IPS DF 6.9 (cell line): Measurements from ENCODE around the gene MRPL1.
"Not testable (repeated sequence)": the region's sequence is repeated elsewhere in the genome, so short reads cannot be mapped to it uniquely, and the experiment has no call there.

ENCODE experiments used
- DNase-seq: peaks from one replicate; pipeline ENCODE4 v3.0.0-alpha.2; 2013; ENCODE audit warnings: low read depth, low spot score
- H3K27ac ChIP-seq: one replicate; pipeline ENCODE4 v1.5.1; 2013; ENCODE audit warnings: low read length, control low read depth
- H3K27me3 ChIP-seq: 2 replicates; pipeline ENCODE4 v1.6.1; 2013; ENCODE audit warnings: mild to moderate bottlenecking, low read length; ENCODE audit not compliant: control insufficient read depth, insufficient read depth
- H3K36me3 ChIP-seq: 2 replicates; pipeline ENCODE4 v1.6.1; 2013; ENCODE audit warnings: low read length; ENCODE audit not compliant: control insufficient read depth, insufficient read depth
- H3K4me1 ChIP-seq: 2 replicates; pipeline ENCODE4 v1.6.1; 2013; ENCODE audit warnings: low read length; ENCODE audit not compliant: control insufficient read depth, insufficient read depth
- H3K4me3 ChIP-seq: 2 replicates; pipeline ENCODE4 v1.5.1; 2013; ENCODE audit warnings: mild to moderate bottlenecking, low read length
- H3K9me3 ChIP-seq: 2 replicates; pipeline ENCODE4 v1.6.1; 2013; ENCODE audit warnings: low read length, inconsistent platforms; ENCODE audit not compliant: control insufficient read depth, insufficient read depth
- WGBS: extraction: QIAGEN DNeasy Blood & Tissue Kit; methylation state at CpG from one replicate; pipeline ENCODE4 v1.1.7; 2013; ENCODE audit warnings: mixed read lengths, missing lambda C conversion rate; ENCODE audit not compliant: insufficient read length, insufficient coverage; 5-methylcytosine and 5-hydroxymethylcytosine counted together

MRPL1 gene

DNA sequence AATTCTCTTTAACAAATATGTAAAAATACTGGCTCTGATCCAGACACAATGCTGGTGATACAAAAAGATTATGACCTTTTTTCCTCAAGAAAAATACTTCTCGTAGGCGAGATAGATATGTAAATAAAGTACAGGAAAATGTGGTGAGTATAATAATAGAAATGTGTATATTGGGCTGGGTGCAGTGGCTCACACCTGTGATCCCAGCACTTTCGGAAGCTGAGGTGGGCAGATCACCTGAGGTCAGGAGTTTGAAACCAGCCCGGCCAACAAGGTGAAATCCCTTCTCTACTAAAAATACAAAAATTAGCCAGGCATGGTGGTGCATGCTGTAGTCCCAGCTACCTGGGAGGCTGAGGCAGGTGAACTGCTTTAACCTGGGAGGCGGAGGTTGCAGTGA lies 55.0 kb downstream of the MRPL1 start:
- WGBS: 100% methylated on average over 2 of the region's 5 CpGs
- no peak for DNase-seq
- Histone ChIP-seq H3K4me3 (no peak overlapping the region), H3K9me3 (no peaks in the 10 kb centered on the region), H3K27ac (no peak overlapping the region), H3K27me3 (no peaks in the 10 kb centered on the region), H3K36me3 (no peaks in the 10 kb centered on the region), H3K4me1 (no peaks in the 10 kb centered on the region)

DNA sequence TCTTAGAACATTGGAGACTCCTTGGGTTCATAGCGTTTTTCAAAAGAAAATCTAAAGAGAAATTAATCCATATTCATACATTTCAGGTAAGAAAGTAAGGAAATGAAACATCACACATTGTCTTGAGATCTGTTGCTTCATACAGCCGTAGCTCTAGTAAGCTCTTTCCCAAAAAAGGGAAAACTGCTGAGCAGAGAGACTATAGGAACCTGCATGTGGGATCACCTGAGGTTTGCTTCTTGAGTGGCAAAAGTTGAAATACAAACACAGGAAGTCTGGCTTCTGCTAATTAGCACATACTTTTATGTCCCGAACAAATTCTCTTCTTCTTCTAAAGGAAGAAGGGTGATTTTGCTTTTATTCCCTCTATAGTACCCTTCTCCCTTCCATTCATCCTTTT lies 57.7 kb downstream of the MRPL1 start:
- Histone ChIP-seq H3K36me3 (no peaks in the 10 kb centered on the region), H3K4me1 (no peaks in the 10 kb centered on the region), H3K27ac (no peak overlapping the region), H3K27me3 (no peaks in the 10 kb centered on the region), H3K4me3 (no peak overlapping the region), H3K9me3 (no peaks in the 10 kb centered on the region)
- no peak for DNase-seq
- WGBS: no CpG with 5 or more reads among the region's 3 CpGs

DNA sequence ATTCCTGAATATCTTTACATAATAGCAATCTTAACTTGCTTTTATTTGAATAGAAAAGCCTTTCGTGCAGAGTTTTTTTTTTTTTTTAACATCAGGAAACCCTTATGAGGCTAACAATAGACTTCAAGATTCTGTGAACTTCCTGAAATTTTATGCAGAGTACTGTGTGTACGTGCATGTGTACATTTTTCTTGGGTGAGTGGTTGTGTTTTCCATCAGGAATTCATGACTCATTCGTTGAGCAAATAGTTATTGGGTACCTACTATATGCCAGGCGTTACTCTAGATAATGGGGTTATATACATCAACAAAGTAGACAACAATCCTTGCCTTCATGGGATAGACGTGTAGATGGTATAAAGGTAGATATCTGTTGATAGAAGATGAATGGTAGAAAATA lies 59.1 kb downstream of the MRPL1 start:
- Histone ChIP-seq H3K27me3 (no peaks in the 10 kb centered on the region), H3K4me1 (no peaks in the 10 kb centered on the region), H3K27ac (no peak overlapping the region), H3K9me3 (no peaks in the 10 kb centered on the region), H3K36me3 (no peaks in the 10 kb centered on the region), H3K4me3 (no peak overlapping the region)
- WGBS: 100% methylated on average over 1 of the region's 5 CpGs
- DNase-seq: no peak

DNA sequence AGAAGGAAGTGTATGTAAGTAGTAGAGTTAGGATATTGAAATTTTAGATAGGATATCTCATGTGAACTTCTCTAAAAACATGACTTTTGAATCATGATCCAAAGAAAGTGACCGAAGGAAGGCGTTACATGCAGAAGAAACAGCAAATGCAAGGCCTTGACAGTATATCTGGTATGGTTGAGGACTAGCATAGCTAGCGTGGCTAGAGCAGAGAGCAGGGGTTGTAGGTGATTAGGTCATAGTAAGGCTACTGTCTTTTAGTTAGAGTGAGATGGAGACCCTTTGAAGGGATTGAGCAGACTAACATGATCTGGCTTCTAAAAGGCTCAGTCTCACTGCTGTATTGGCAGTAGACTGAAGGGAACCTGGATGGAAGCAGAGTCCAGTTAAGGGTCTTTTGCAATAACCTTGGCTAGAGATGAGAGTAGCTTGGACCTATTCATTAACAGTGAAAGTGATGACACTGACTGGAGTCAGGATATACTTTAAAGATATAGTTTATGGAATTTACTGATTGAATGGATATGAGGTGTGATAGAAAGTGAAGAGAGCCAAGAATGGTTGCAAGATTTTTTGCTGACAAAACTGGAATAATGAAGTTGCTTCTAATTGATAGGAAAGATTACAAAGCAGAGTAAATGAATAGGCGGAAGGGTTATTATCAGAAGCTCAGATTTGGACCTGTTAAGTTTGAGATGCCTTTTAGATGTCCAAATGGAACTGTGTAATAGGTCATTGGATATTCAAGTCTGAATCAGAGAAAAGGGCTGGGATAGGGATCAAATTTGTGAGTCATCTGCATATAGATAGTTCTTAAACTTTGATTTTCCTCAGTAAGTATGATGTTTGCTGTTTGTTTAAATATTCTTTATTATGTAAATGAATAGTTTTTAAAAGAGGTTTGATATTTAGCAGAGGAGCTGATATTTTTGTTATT lies 59.8 kb downstream of the MRPL1 start:
- Histone ChIP-seq H3K9me3 (no peaks in the 10 kb centered on the region), H3K4me3 (no peak overlapping the region), H3K27me3 (no peaks in the 10 kb centered on the region), H3K27ac (no peak overlapping the region), H3K4me1 (no peaks in the 10 kb centered on the region), H3K36me3 (no peaks in the 10 kb centered on the region)
- DNase-seq: no peak
- WGBS: no CpG with 5 or more reads among the region's 4 CpGs

DNA sequence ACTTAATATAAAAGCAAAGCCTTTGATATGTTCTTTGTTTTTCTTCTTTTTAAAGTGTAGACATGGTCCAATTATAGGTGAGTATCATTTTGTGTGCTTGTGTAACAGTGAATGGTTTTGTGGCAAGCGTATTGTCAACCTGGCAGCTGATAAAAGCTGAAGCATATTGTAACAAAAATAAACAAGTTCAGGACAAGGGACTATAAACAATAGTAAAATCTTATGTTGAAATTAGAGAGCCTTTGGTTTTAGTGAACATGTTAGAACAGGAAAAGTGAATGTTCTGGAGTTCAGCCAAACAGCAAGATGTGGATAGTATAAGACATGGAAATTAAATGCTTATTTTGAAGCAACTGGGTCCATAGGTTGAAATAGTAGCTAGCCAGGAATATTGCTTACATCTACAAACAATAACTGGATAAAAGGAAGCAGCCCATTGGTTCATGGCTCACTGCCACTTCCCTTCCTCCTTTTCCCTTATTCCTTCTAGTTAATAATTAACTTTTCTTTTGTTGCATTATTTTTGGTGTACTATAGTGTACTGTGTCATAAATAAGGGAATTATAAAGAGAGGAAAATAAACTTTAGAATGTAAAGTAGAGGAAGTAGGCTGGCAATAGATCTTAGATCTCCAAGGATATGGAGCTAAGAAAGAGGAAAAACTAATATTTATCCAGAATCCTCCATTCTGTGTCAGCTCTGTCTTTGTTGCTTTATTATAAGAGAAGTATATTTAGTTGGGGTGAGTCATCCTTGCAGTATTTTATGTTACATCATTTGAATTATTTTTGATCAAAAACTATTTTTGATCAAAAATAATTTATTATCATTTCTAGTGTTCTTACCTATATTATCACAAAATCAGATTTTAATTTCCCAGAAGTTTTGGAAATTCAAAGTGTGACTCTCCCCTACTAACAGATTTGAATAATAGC lies 65.6 kb downstream of the MRPL1 start:
- no peak for DNase-seq

DNA sequence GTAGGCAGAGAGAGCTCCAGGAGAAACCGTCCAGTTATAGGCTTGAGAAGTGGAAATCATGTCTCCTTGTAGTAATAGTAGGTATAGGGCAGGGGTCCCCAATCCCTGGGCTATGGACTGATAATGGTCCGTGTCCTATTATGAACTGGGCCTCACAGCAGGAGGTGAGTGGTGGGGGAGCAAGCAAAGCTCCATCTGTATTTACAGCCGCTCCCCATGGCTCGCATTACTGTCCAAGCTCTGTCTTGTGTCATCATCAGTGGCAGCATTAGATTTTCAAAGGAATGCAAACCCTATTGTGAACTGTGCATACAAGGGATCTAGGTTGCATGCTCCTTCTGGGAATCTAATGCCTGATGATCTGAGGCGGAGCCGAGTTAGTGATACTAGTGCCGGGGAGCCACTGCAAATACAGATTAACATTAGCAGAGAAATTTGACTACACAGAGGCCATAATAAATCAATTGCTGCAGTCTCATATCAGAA lies 67.6 kb downstream of the MRPL1 start:
- no peak overlapping the region for H3K4me3 ChIP-seq
- no CpG with 5 or more reads among the region's 7 CpGs for WGBS
- H3K27ac ChIP-seq: no peak overlapping the region

More for the DNA sequence above, 65.6 kb downstream of the MRPL1 start:
- Histone ChIP-seq H3K36me3 (no peaks in the 10 kb centered on the region), H3K9me3 (no peaks in the 10 kb centered on the region), H3K27me3 (no peaks in the 10 kb centered on the region), H3K27ac (no peak overlapping the region), H3K4me3 (no peak overlapping the region), H3K4me1 (no peaks in the 10 kb centered on the region)
- WGBS: no CpG with 5 or more reads among the region's 1 CpG

DNA sequence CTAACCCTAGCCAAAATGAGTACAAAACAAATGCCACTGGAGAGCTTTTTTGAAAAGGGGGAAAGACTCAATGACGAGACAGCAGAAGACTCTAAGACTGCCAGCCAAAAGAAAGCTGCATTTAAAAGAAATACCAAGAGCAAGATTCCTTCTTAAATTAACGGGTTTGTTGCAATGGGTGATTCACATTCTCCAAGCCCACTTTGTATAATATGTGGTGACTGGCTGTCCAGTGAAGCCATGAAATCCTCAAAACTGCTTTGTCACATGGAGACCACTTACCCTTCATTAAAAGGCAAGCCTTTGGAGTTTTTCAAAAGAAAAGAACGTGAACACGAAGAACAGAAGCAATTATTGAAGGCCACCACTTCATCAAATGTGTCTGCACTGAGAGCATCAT lies 68.2 kb downstream of the MRPL1 start:
- WGBS: no CpG with 5 or more reads among the region's 4 CpGs

More for the DNA sequence above, 67.6 kb downstream of the MRPL1 start:
- H3K4me1 ChIP-seq: no peaks in the 10 kb centered on the region
- H3K9me3 ChIP-seq: no peaks in the 10 kb centered on the region
- no peak for DNase-seq
- H3K27me3 ChIP-seq: no peaks in the 10 kb centered on the region
- H3K36me3 ChIP-seq: no peaks in the 10 kb centered on the region

DNA sequence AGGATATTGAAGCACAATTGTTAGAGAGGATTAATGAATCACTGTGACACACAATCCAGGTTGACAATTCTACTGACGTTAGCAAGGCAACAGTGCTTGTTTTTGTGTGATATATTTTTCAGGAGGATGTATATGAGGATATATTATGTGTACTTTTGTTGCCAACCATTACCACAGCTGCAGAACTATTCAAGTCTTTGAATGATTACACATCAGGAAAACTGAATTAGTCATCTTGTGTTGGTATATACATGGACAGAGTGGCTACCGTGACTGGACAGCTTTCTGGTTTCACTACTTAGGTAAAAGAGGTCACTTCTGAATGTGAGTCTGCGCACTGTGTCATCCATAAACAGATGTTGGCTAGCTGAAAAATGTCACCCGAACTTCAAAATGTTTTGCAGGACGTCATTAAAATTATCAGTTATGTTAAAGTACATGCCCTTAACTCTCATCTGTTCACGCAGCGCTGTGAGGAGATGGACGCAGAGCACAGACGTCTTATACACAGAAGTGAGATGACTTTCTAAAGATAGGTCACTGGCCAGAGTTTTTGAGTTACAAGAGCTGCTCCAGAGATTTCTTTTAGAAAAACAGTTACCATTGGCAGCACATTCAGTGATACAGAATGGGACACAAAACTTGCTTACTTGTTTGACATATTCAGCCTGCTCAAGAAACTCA lies 69.0 kb downstream of the MRPL1 start:
- WGBS: no CpG with 5 or more reads among the region's 9 CpGs

More for the DNA sequence above, 68.2 kb downstream of the MRPL1 start:
- Histone ChIP-seq H3K4me3 (no peak overlapping the region), H3K9me3 (no peaks in the 10 kb centered on the region), H3K4me1 (no peaks in the 10 kb centered on the region), H3K27ac (no peak overlapping the region), H3K27me3 (no peaks in the 10 kb centered on the region), H3K36me3 (no peaks in the 10 kb centered on the region)
- no peak for DNase-seq

DNA sequence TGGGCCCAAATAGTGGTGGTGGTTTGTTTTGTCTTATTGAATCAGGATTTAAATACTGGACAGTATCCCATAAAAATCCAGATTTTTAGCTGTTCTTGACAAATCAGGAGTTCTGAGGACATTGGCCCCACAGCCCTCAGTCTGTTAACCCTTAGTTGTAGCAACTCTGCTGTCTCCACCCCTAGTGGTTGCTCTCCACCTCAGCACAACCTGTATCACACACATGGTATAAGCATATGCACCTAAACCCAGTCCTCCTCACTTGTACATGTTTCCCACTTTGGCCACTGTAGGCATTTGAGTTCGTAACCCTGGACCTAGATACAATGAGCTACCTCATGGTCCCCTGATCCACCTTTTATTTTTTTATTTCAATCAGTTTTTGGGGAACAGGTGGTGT lies 75.9 kb downstream of the MRPL1 start:
- no CpG with 5 or more reads among the region's 1 CpG for WGBS
- Histone ChIP-seq H3K27ac (no peak overlapping the region), H3K4me1 (no peaks in the 10 kb centered on the region), H3K36me3 (no peaks in the 10 kb centered on the region), H3K27me3 (no peaks in the 10 kb centered on the region), H3K9me3 (no peaks in the 10 kb centered on the region), H3K4me3 (no peak overlapping the region)
- DNase-seq: no peak

More for the DNA sequence above, 69.0 kb downstream of the MRPL1 start:
- DNase-seq: no peak
- H3K4me1 ChIP-seq: no peaks in the 10 kb centered on the region
- H3K27me3 ChIP-seq: no peaks in the 10 kb centered on the region
- no peaks in the 10 kb centered on the region for H3K9me3 ChIP-seq
- H3K4me3 ChIP-seq: no peak overlapping the region
- H3K27ac ChIP-seq: no peak overlapping the region
- H3K36me3 ChIP-seq: no peaks in the 10 kb centered on the region

DNA sequence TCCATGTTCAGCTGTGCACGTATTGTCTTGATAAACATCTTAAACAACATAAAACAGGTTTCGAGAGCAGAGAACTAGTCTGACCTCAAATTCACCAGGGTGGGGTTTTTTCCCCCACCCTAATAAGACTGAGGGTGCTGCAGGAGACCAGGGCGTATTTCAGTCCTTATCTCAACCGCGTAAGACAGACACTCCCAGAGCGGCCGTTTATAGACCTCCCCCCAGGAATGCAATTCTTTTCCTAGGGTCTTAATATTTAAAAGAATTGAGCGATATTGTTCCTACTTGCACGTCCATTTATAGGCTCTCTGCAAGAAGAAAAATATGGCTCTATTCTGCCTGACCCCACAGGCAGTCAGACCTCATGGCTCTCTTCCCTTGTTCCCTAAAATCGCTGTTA lies 83.3 kb downstream of the MRPL1 start:
- H3K4me3 ChIP-seq, H3K27me3 ChIP-seq, H3K36me3 ChIP-seq, DNase-seq, H3K27ac ChIP-seq, H3K9me3 ChIP-seq, H3K4me1 ChIP-seq: not testable (repeated sequence)
- WGBS: no CpG with 5 or more reads among the region's 10 CpGs
